Right atrium auricular region (tissue), 2 donors: ENCODE measurements around the gene DLGAP1. TPM values are rescaled to one million over a fixed set of nuclear protein-coding genes. Genes with fewer than 3 reads are reported as not detected.

Experiments used
- DNase-seq: peaks from one replicate; pipeline ENCODE4 v3.0.0-alpha.2; 2019; ENCODE audit warnings: low spot score
- H3K27ac ChIP-seq, 2 donors: fragments of 200-600 bp; sonication (generic); 1 replicate in 1 of 2; 2 replicates in 1 of 2; pipeline ENCODE4 v1.5.1; 2016 to 2019
- H3K27me3 ChIP-seq, 2 donors: fragments of 200-600 bp; sonication (generic); one replicate each; pipeline versions ENCODE4 v1.5.1 to v1.6.0; 2017 to 2019
- H3K36me3 ChIP-seq: fragments of 200-600 bp; sonication (generic); one replicate; pipeline ENCODE4 v1.5.1; 2016
- H3K4me1 ChIP-seq, 2 donors: fragments of 200-600 bp; sonication (generic); one replicate each; pipeline versions ENCODE4 v1.5.1 to v1.6.0; 2017 to 2019
- H3K4me3 ChIP-seq, 2 donors: fragments of 200-600 bp; sonication (generic); 1 replicate in 1 of 2; 2 replicates in 1 of 2; pipeline ENCODE4 v1.5.1; 2017 to 2019; ENCODE audit warnings: mild to moderate bottlenecking in 1 of 2, moderate library complexity in 1 of 2
- H3K9me3 ChIP-seq, 2 donors: fragments of 200-600 bp; sonication (generic); one replicate each; pipeline ENCODE4 v1.5.1; 2019
- CTCF ChIP-seq, 2 donors: fragments of 200-600 bp; sonication (generic); IDR thresholded peaks; one replicate each; pipeline ENCODE4 v1.5.1; 2019; ENCODE audit warnings: antibody characterized with exemption in 2 of 2
- total RNA-seq, 2 donors: library from RNA; depleted of rRNA; stranded (reverse); fragments of >200 nt; gene quantifications; one replicate each; pipeline ENCODE4 v1.1.0, GENCODE V29; 2016

Gene DLGAP1
- total RNA-seq, 2 donors from 2014 or later = 0.56 to 1.1 TPM

- no peaks in the 10 kb centered on the region for H3K27me3 ChIP-seq
- H3K4me1 ChIP-seq = no peaks in the 10 kb centered on the region
- no peaks in the 10 kb centered on the region for H3K36me3 ChIP-seq
- H3K4me3 ChIP-seq = no peak overlapping the region
- H3K9me3 ChIP-seq = no peaks in the 10 kb centered on the region
- no peak for DNase-seq
- H3K27ac ChIP-seq = no peak overlapping the region
- TF ChIP-seq CTCF (IDR thresholded peaks at IDR 0.05) = no peak
These were observed 779.7 kb downstream of the DLGAP1 start for GRCh38 chr18:3675446-3675845.

GRCh38 chr18:3671176-3671575 is 783.9 kb downstream of the DLGAP1 start:
- H3K9me3 ChIP-seq = no peaks in the 10 kb centered on the region
- TF ChIP-seq CTCF (IDR thresholded peaks at IDR 0.05) = no peak
- DNase-seq = no peak
- no peak overlapping the region for H3K4me3 ChIP-seq
- H3K4me1 ChIP-seq = no peaks in the 10 kb centered on the region
- H3K27ac ChIP-seq = no peak overlapping the region
- no peaks in the 10 kb centered on the region for H3K27me3 ChIP-seq
- no peaks in the 10 kb centered on the region for H3K36me3 ChIP-seq

- no peak for DNase-seq
These were observed 785.7 kb downstream of the DLGAP1 start for GRCh38 chr18:3669376-3669775.

GRCh38 chr18:3667255-3668137 is 787.6 kb downstream of the DLGAP1 start:
- Histone ChIP-seq H3K4me1 (peaks cover 0 to 7% of the 10 kb centered on the region in 2 donors), H3K9me3 (no peaks in the 10 kb centered on the region), H3K27me3 (no peaks in the 10 kb centered on the region), H3K36me3 (no peaks in the 10 kb centered on the region), H3K27ac (no peak overlapping the region), H3K4me3 (no peak overlapping the region)
- no peak for DNase-seq
- TF ChIP-seq CTCF (IDR thresholded peaks at IDR 0.05) = no peak

More at GRCh38 chr18:3669376-3669775, 785.7 kb downstream of the DLGAP1 start:
- H3K4me3 ChIP-seq = no peak overlapping the region
- H3K27ac ChIP-seq = no peak overlapping the region
- H3K9me3 ChIP-seq = no peaks in the 10 kb centered on the region
- no peaks in the 10 kb centered on the region for H3K27me3 ChIP-seq
- peaks cover 0 to 7% of the 10 kb centered on the region in 2 donors for H3K4me1 ChIP-seq
- no peak for TF ChIP-seq CTCF (IDR thresholded peaks at IDR 0.05)
- no peaks in the 10 kb centered on the region for H3K36me3 ChIP-seq

GRCh38 chr18:3666526-3667254 is 788.4 kb downstream of the DLGAP1 start:
- Histone ChIP-seq H3K9me3 (no peaks in the 10 kb centered on the region), H3K27ac (no peak overlapping the region), H3K36me3 (no peaks in the 10 kb centered on the region), H3K4me3 (no peak overlapping the region), H3K27me3 (no peaks in the 10 kb centered on the region), H3K4me1 (peaks cover 0 to 7% of the 10 kb centered on the region in 2 donors)
- DNase-seq = no peak
- peak; percentile 7 to 17 for TF ChIP-seq CTCF (IDR thresholded peaks at IDR 0.05)
